ENCODE measurements around the gene NTRK2. TPM values are rescaled to one million over a fixed set of nuclear protein-coding genes. Genes with fewer than 3 reads are reported as not detected.

NTRK2 gene
- total RNA-seq, 1 donor from 2014 or later, result 16.0 TPM

DNA sequence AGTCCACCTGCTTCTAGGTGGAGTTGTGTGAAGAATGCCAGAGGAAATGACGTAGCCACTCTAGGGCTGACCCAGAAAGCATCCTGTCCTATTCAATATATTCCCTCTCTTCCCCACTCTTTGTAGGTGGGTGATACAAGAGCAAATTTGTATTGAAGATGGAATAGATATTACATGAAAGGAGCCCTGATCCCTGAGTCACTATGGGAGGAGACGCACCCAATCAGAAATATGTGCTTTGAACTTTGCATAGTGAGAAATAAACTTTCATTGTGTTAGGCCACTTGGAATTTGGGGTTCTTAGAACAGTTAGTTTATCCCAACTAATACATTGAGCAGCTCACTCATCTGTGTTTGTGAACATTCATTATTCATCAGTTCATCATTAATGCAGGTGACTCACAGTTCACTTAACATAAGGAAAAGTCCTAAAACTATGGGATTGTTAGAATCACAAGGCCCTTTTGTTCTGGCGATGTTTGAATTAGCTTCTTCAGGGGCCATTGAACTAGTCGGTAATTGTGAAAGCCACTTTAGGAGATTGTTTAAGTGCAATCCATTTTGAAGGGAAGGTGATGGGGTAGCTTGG, 26.9 kb upstream of the NTRK2 start:
- intact Hi-C loops (cut with DNase I), result no loop called here

DNA sequence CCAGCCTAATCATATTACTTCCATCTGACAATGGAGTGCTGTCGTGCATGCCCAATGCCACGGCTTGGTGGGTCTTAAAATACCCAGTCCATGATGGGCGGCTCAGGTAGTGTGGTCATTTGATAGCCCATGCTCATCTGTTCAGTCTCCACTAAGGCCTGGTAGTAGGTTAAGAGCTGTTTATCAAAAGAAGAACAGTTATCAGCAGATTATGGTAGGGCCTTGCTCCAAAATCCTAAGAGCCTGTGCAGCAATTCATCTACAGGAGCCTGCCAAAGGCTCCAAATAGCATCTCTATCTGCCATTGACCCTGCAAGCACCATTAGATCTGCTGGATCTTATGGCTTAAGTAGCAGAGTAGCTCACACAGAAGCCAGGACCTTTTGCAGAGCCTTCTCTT, 21.8 kb upstream of the NTRK2 start:
- Histone ChIP-seq H3K27me3 (no peaks in the 10 kb centered on the region), H3K9me3 (no peaks in the 10 kb centered on the region), H3K4me1 (no peaks in the 10 kb centered on the region), H3K36me3 (no peaks in the 10 kb centered on the region), H3K4me3 (no peak overlapping the region), H3K27ac (no peak overlapping the region)
- intact Hi-C loops (cut with DNase I), result no loop called here
- TF ChIP-seq, protein P1, sequence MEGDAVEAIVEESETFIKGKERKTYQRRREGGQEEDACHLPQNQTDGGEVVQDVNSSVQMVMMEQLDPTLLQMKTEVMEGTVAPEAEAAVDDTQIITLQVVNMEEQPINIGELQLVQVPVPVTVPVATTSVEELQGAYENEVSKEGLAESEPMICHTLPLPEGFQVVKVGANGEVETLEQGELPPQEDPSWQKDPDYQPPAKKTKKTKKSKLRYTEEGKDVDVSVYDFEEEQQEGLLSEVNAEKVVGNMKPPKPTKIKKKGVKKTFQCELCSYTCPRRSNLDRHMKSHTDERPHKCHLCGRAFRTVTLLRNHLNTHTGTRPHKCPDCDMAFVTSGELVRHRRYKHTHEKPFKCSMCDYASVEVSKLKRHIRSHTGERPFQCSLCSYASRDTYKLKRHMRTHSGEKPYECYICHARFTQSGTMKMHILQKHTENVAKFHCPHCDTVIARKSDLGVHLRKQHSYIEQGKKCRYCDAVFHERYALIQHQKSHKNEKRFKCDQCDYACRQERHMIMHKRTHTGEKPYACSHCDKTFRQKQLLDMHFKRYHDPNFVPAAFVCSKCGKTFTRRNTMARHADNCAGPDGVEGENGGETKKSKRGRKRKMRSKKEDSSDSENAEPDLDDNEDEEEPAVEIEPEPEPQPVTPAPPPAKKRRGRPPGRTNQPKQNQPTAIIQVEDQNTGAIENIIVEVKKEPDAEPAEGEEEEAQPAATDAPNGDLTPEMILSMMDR (IDR thresholded peaks at IDR 0.05), result no peak
- TF ChIP-seq POLR2A (IDR thresholded peaks at IDR 0.05) (no peak), POLR2AphosphoS5 (IDR thresholded peaks at IDR 0.05; ENCODE audit: insufficient read depth in 1 of 2, low read depth in 1 of 2) (no peak)
- DNase-seq (ENCODE audit: extremely low spot score in 2 of 2), result no peak

More for the DNA sequence above, 26.9 kb upstream of the NTRK2 start:
- no peak for DNase-seq (ENCODE audit: extremely low spot score in 2 of 2)
- TF ChIP-seq POLR2AphosphoS5 (IDR thresholded peaks at IDR 0.05; ENCODE audit: insufficient read depth in 1 of 2, low read depth in 1 of 2) (no peak), POLR2A (IDR thresholded peaks at IDR 0.05) (no peak)
- TF ChIP-seq, protein P1 (IDR thresholded peaks at IDR 0.05), result no peak
- H3K4me3 ChIP-seq, result no peak overlapping the region
- no peak overlapping the region for H3K27ac ChIP-seq
- no peaks in the 10 kb centered on the region for H3K4me1 ChIP-seq
- H3K27me3 ChIP-seq, result no peaks in the 10 kb centered on the region
- H3K36me3 ChIP-seq, result no peaks in the 10 kb centered on the region
- no peaks in the 10 kb centered on the region for H3K9me3 ChIP-seq

DNA sequence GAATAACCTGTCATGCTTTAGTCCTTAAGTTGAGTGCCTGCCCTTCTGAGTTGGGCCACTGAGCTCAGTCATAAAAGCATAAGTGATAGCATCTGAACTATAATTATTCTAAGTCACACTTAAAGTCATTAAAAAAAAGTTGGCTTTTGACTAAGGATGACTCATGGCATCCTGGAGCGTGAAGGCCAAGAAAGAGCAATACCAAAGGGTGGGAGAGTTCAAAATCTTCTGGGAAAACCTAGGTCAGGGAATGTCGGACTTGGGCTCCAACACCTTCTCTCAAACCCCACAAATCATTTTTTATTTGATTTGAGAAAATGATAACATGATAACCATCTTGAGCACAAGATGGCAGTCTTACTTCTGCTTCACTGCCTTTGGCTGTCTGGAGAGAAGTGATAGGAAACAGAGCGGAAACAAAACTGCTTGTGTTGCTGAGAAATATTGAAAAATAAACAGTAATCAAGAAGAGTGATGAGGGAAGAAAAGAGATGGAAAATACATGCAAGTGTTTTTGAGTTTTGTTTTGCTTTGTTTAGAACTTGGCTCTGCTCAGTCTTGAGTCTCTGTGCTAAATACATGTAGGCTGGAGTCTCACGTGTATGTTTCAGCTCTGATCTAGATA, 16.9 kb upstream of the NTRK2 start:
- no peaks in the 10 kb centered on the region for H3K36me3 ChIP-seq
- intact Hi-C loops (cut with DNase I), result loop anchor here (10.0 kb wide), 1 partner anchor 512 kb away; no protein-coding TSS in a partner anchor
- H3K9me3 ChIP-seq, result no peaks in the 10 kb centered on the region
- H3K27ac ChIP-seq, result no peak overlapping the region
- TF ChIP-seq, protein P1 (IDR thresholded peaks at IDR 0.05), result no peak
- TF ChIP-seq POLR2A (IDR thresholded peaks at IDR 0.05) (no peak), POLR2AphosphoS5 (IDR thresholded peaks at IDR 0.05; ENCODE audit: insufficient read depth in 1 of 2, low read depth in 1 of 2) (no peak)
- H3K4me1 ChIP-seq, result no peaks in the 10 kb centered on the region
- H3K4me3 ChIP-seq, result no peak overlapping the region
- no peaks in the 10 kb centered on the region for H3K27me3 ChIP-seq
- DNase-seq (ENCODE audit: extremely low spot score in 2 of 2), result no peak

DNA sequence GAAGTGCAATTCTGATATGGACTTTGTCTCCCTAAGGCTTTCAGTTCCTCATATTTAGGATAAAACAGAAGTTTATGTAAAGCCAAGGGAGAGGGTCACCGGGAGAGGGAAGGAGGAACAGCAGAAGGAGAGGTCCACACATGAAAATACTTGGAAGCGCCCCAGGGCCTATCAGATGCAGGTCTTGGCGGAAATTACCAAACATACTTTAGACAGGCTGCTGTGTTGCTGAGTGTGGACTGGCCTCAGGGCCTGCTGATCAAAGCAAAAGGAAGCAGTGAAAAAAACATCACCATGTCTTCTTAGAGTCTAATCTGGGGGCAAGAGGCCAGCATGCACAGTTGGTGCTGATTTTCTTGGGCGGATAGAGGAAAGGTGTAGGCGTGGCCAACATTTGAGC, 14.1 kb upstream of the NTRK2 start:
- Histone ChIP-seq H3K27ac (no peak overlapping the region), H3K27me3 (no peaks in the 10 kb centered on the region), H3K9me3 (no peaks in the 10 kb centered on the region), H3K4me1 (no peaks in the 10 kb centered on the region), H3K36me3 (no peaks in the 10 kb centered on the region), H3K4me3 (no peak overlapping the region)
- no peak for DNase-seq (ENCODE audit: extremely low spot score in 2 of 2)
- TF ChIP-seq POLR2A (IDR thresholded peaks at IDR 0.05), result no peak
- no peak for TF ChIP-seq POLR2AphosphoS5 (IDR thresholded peaks at IDR 0.05; ENCODE audit: insufficient read depth in 1 of 2, low read depth in 1 of 2)
- TF ChIP-seq, protein P1 (IDR thresholded peaks at IDR 0.05), result no peak
- intact Hi-C loops (cut with DNase I), result loop anchor here (10.0 kb wide), 1 partner anchor 509 kb away; no protein-coding TSS in a partner anchor

DNA sequence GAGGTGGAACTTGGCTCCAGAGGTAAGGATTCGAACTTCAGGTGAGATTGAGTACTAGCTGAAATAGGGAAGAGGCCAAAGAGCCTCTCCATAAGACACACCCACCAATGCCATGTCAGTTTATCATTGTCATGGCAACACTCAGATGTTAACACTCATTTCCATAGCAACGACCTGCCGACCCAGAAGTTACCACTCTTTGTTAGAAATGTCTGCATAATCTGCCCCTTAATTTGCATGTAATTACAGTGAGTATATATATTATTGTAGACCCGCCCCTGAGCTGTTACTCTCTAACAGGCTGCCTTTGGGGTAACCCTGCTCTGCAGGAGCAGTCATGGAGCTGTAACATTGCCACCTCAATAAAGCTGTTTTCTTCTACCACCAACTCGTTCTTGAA, 10.2 kb upstream of the NTRK2 start:
- Histone ChIP-seq H3K9me3 (no peaks in the 10 kb centered on the region), H3K4me1 (no peaks in the 10 kb centered on the region), H3K27me3 (no peaks in the 10 kb centered on the region), H3K27ac (no peak overlapping the region), H3K4me3 (no peak overlapping the region), H3K36me3 (no peaks in the 10 kb centered on the region)
- DNase-seq (ENCODE audit: extremely low spot score in 2 of 2), result no peak
- TF ChIP-seq POLR2A (IDR thresholded peaks at IDR 0.05), result no peak
- TF ChIP-seq POLR2AphosphoS5 (IDR thresholded peaks at IDR 0.05; ENCODE audit: insufficient read depth in 1 of 2, low read depth in 1 of 2), result no peak
- TF ChIP-seq, protein P1 (IDR thresholded peaks at IDR 0.05), result no peak
- intact Hi-C loops (cut with DNase I), result loop anchor here (10.0 kb wide), 1 partner anchor 505 kb away; no protein-coding TSS in a partner anchor

Data from vagina (tissue), 2 donors.